DND-41 (cell line): ENCODE measurements around the gene PRSS27.

ENCODE experiments used
- EZH2 ChIP-seq: IDR thresholded peaks from 3 replicates; pipeline ENCODE4 v1.6.1; 2012; ENCODE audit warnings: borderline replicate concordance, low read depth, mild to moderate bottlenecking, moderate library complexity, low read length, inconsistent platforms; ENCODE audit not compliant: severe bottlenecking
- TF ChIP-seq, protein P1 (sequence below): IDR thresholded peaks from 2 replicates; pipeline ENCODE4 v1.5.1; 2012; ENCODE audit warnings: borderline replicate concordance, low read length, moderate library complexity, mild to moderate bottlenecking; ENCODE audit not compliant: poor library complexity, severe bottlenecking; ENCODE audit errors: extremely low read depth

- TF ChIP-seq, protein P1, sequence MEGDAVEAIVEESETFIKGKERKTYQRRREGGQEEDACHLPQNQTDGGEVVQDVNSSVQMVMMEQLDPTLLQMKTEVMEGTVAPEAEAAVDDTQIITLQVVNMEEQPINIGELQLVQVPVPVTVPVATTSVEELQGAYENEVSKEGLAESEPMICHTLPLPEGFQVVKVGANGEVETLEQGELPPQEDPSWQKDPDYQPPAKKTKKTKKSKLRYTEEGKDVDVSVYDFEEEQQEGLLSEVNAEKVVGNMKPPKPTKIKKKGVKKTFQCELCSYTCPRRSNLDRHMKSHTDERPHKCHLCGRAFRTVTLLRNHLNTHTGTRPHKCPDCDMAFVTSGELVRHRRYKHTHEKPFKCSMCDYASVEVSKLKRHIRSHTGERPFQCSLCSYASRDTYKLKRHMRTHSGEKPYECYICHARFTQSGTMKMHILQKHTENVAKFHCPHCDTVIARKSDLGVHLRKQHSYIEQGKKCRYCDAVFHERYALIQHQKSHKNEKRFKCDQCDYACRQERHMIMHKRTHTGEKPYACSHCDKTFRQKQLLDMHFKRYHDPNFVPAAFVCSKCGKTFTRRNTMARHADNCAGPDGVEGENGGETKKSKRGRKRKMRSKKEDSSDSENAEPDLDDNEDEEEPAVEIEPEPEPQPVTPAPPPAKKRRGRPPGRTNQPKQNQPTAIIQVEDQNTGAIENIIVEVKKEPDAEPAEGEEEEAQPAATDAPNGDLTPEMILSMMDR = no peak
- no peak for TF ChIP-seq EZH2
Measured at GRCh38 chr16:2709588-2709984, 10.4 kb downstream of the PRSS27 start.
